HG03439 (cell line): ENCODE measurements around the gene AK8.

ENCODE experiments used
- ATAC-seq: cut with Tn5 transposase; IDR thresholded peaks from one replicate; pipeline ENCODE4 v1.9.1; 2021; ENCODE audit warnings: mild to moderate bottlenecking, moderate library complexity; ENCODE audit not compliant: unreplicated experiment

The AK8 gene

DNA sequence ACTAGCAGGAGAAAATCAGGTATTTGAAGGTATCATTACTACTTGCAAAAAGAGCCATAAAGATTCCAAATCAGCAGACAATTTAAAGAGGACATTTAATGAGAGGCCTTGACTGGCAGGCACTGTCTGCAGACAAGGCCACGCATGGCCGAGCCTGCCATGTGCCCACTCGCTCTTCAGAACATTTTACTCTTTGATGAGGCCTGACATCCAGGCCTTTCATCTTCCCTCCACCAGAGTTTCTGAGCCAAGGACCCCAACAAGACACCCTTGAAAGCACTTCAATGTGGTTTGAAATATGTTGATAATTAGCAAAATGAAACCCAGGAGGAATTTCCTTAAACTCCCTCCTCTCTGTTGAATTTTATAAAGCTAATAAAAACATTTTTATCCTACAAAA is 16.4 kb downstream of the AK8 start:
- ATAC-seq, result no peak

DNA sequence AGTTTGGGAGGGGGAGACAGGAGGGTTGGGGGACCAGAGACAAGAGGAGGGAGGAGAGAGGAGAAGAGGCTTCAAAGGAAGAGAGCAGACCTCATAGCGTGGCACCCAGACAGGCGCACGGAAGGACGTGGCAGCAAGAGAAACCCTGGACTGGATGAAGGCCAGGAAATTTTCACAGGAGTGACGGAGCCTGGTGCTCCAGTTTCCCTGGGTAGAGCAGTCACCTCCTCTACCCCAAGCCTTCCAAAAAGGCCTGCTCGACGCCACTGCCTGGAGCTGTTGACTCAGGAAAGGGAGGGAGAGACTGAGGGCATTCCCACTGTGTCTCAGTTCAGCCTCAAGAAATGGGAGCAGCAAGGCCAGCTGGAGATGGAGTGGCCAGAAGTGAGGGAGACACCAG is 19.3 kb downstream of the AK8 start:
- no peak for ATAC-seq

DNA sequence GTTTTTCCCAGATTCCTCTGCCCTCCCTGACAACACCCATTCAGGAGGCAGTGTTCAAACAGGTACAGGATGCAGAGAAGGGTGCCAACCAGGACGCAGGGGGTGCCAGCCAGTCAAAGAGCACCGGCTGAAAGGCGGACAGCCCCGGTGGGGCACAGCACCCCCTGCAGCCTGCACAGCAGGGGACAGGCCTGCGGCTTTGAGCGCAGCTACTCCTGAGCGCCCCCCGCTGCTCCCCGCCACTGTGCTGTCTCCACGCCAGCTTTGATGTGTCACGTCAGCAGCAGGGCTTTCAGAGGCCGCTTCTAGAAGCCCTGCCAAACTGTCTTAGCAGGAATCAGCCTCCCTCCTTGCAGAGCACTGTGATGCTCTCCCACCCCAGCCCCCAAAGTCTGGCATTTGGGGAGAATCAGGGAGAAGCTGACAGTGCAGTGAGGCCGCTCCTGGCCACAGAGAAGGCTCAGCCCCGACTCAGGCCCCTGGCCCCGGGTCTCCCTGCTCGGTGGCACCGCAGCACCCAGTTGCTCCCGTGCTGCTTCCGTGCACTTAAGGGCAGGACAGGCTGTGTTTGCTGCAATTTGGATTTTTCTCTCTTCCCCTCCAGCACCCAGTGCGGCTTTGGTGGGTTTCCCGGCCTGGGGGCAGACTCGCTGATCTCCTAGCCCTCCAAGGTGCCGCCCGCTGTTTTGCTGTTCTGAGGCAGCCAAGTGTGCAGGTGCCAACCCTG is 20.3 kb downstream of the AK8 start:
- ATAC-seq, result no peak

DNA sequence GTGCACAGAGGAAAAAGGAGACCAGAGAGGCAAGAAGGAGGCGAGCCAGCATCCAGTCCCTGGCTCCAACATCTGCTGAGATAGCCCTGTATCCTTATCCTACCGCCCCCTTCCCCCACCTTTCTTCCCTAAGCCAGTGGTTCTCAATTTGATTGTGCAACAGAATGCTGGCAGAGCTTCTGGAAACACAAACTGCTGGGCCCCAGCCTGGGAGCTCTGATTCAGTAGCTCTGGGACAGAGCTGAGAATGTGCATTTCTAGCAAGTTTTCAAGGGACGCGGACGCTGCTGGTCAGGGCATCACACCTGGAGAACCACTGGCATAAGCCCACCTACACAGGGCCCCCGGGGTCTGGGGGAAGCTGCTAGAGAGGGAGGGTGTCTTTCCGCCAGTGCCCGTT is 21.1 kb downstream of the AK8 start:
- ATAC-seq, result no peak

DNA sequence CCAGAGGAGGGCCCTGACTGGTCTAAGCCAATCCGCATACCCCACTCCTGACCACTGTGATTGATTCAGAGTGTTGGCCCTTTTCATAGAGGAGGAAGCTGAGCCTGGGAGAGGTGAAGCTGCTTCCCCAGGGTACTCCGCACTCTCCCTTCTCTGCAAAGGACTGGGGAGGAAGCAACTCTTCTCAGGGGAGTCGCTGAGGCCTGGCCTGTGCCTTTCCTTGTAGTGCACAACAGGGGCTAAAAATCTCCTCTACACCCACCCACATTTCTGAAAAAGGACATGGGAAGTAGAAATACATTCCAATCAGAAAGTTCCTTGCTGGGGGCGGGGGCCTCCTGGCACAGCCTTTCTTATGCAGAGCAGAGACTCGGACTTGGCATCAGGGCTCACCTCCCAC is 22.2 kb downstream of the AK8 start:
- no peak for ATAC-seq

DNA sequence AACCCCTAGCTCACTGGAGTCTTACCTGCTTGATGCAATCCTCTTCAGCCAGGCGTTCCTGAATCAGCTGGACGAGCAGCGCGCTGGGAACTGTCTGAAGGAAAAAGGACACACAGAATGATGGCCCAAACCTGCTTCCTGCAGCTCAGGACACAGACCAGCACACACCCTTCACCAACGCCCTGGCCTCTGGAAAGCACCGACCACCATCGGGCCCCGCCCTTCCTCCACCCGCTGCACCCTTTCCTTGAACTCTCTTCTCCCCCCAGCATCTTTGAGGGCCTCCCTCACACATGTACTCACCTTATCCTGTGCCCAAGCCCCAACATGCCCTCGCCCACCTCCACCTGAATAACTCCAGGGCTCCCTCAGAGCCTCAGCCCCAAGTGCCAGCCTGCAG is 23.3 kb downstream of the AK8 start:
- no peak for ATAC-seq

DNA sequence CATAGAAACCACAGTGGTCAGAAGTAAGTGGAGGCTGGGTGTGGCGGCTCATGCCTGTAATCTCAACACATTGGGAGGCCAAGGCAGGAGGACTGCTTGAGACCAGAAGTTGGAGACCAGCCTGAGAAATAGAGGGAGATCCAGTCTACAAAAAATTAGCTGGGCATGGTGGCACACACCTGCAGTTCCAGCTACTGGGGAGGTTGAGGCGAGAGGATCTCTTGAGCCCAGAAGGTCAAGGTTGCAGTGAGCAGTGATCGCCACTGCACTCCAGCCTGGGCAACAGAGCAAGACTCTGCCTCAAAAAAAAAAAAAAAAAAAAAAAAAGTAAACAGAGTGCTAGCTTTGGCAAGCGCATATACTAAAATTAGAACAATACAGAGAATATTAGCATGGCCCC is 24.6 kb downstream of the AK8 start:
- ATAC-seq, result no peak

DNA sequence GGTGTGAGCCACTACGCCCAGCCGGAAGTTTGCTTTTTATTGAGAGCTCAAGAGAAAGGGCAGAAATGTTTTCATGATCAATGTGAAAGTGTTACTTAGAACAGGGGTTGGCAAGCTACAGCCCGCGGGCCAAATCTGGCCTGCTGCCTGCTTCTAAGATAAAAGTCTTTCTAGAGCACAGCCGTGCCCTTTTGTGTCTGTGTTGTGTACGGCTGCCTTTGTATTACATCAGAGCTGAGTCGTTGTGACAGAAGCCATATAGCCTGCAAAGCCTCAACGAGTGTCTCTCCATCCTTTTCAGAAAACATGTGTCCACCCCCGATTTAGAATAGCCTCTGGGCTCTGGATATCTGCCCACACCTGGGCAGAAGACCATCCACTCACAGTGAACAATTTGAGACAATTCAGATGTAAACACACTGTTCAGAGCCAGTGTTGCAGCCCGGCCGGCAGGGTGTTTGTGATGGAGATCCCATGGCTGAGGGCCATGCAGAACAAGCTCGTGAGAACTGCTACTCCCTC is 28.8 kb downstream of the AK8 start:
- no peak for ATAC-seq

DNA sequence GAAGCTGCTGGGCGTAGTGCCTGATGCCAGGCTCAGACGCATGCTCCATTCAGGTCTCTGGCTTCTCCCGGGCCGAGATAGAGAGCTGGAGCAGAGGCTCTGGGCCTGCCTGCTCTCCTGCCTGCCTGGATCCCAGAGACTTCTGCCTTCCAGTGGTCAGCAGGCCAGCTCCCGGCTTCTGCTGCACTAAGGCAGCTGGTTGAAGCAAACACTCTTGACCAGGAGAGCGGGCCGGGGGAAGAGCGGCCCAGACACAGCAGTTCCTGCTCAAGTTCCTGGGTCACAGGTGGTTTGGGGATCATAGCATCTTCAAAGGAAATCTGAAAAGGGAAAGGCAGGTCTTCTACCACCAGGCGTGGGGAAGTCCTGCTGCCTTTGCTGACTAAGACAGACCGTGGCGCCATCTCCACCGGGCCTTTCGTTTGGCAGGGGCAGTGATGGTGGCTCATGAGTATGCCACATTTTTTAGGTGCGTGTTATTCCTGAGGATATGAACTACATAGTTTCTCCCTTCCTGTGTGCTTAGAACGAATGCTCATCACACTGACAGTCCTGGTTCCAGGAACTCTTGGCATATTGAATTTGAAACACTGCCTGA is 31.1 kb downstream of the AK8 start:
- ATAC-seq, result no peak

DNA sequence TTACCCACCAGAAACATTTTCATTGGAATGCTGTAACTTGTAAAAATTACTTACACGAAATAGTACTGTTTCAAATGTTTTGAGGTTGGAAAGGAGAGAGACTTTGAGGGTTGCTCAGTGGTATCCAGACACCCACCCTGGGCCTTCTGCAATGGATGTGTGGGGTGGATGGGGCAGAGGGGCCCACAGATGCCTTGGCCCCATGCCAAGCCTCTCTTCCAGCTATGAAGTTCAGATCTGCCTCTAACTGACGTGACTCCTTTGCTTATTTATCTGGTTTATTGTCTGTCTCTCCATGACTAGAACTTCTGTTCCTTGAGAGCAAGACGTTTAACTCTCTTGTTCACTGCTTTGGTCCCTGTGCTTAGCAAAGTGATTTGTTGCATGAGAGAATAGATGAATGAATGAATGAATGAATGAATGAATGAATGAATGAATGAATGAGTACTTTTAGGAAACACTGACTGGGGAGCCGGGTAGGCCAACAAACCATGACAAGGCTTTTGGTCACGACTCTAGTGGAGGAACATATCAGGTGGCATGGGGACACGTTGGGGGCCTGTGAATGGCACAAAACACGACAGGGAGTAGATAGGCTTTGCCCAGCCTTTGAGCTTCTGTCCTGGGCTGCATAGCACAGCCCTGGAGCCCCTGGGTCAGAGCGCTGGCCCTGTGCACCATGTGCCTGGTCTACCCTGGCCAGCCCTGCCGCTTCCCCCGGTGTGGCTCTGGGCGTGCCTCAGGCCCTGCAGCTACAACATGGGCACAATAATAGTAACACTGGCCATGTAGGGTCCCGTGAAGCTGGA is 31.8 kb downstream of the AK8 start:
- ATAC-seq, result no peak

DNA sequence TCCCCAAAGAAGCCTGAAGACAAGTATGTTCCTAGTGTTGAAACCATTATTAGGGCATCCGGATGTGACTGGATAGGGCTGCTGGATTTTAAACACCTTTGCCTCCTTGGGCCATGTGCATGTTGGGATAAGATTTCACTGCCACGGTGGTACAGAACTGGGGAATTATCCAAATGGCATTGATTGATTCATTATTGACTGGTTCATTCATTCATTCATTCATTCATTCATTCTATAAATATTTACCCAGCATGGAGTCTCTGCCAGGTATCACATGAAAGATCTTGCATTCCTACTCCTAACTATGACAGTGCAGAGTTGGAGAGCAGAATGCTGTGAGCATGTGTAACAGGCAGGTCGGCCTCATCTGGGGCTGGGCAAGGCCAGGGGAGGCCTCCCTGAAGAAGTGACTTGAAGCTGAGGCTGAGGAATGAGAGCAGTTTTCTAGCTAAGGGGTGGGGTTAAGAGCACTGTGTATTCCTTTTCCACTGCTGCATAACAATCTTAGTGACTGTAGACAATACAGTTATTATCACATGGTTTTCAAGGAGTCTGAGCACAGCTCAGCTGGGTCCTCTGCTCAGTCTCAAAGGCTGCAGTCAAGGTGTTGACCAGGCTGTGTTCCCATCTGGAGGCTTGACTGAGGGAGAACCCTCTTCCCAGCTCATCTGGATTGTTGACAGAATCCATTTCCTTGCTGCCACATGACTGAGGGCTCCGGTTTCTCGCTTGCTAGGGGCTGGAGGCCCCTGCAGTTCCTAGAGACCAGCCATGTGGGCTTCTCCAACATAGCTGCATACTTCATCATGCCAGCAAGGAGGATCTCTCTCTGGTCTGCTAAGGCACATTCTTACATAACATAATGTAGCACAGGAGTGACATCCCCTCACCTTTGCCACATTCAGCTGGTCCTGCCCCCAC is 35.7 kb downstream of the AK8 start:
- ATAC-seq, result no peak

DNA sequence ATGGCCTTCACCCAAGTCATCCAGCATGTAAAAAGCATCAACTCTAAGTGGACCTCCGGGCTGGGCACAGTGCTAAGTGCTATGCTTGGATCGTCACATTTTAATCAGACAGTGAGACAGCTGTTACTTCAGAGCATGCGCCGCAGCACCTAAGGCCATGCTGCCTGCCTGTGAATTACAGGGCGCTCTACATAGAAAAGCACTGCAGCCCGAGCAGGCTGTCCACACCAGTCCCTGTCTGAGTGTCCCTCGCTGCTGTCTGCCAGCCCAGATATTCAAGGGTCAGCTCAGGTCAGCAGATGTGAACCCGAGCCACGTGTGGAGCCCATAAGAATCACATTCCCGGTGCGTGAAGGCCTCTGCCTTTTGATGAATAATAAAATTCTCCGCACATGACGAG is 37.1 kb downstream of the AK8 start:
- no peak for ATAC-seq

DNA sequence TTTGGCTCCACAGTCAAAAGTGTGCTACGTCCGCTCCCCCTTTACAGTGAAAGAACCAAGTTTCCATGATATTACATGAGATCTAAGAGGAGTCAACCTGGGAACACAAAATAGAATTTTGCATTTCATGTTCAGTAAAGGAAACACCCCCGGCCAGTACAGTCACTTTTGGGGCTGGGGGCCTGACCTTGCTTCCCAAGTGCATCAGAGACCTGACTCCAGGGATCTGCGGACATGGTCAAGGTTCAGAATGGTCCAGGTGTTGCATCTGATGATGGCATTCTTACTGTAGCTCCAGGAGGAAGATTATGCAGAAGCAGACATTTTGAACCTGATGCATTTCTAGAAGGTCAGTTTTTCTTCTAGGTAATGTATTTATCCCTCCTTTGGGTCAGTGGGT is 39.8 kb downstream of the AK8 start:
- no peak for ATAC-seq

DNA sequence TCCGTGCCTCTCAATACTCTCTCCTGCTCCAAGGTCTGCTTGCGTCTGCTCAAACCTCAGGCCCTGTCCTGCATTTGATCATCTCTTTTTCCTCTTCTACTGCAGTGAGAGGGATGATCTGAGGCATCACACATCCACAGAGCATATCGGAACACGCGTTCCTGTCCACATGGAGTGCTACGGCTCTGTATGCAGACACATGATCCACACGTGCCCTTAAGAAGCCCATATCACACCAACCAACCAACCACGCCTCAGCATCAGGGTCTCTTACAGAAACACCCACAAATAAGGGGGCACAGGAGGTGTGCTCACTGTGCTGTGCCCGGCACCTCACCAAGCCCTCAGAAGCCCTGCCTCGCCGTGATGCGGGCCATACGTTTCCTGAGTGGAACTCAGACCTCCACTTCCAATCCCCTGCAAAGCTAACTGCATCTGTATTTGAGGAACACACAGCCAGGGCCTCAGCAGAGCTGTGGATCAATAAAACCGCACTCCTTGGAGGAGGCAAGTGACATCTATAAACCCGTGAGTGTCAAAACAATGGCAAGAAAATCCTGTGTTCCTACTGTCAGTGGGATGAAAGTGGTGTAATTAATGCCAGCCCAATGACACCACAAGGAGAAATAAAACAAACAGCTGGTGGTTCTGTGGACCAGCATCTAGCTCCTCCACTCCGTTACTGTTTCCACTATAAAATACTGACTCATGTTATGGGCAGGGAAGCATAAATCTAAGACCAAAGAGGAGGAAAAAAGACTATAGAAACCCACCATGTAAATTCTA is 40.4 kb downstream of the AK8 start:
- ATAC-seq, result no peak

DNA sequence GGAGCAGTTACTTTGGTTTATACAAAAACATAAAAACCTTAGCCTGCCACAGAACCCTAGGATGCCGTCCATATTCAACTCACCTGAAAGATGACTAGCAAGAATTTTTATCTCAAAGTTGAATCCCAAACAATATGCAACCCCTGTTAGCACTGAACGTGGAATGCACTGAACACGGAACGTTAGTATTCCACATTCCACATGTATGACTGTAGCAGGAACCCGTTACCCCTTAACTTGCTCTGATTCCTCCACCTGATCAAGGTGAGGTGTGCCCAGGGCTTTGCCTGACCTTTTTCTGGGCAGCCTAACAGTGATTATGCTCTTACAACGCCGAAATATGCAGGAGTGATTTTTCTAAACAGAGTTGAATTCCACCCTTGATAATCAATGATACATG is 43.7 kb downstream of the AK8 start:
- no peak for ATAC-seq

DNA sequence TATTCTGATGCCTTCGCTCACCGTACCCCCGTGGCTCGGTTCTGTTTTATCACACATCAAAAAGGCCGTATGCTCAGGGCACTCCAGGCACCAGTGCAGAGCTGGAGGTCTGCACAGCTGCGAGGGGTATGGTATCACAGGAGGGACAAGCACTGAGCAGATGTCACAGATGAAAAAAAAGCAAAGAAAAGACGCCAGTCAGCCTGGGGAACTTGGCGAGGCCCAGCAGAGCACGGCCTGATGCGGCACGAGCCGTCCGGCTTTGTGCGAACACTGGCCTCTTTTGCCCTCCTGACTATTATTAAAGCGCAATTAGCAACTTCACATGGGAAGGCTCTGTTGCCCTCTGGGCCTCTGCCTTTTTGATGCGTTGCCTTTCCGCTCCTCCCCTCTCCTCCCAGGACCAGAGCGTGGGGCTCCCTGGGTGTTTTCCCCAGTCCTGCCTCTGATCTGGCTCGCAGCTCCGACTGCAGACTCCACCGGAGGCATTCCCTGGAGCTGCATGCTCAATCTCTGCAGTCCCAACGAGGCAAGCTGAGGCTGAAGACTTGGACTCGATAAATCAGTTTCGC is 44.4 kb downstream of the AK8 start:
- no peak for ATAC-seq

DNA sequence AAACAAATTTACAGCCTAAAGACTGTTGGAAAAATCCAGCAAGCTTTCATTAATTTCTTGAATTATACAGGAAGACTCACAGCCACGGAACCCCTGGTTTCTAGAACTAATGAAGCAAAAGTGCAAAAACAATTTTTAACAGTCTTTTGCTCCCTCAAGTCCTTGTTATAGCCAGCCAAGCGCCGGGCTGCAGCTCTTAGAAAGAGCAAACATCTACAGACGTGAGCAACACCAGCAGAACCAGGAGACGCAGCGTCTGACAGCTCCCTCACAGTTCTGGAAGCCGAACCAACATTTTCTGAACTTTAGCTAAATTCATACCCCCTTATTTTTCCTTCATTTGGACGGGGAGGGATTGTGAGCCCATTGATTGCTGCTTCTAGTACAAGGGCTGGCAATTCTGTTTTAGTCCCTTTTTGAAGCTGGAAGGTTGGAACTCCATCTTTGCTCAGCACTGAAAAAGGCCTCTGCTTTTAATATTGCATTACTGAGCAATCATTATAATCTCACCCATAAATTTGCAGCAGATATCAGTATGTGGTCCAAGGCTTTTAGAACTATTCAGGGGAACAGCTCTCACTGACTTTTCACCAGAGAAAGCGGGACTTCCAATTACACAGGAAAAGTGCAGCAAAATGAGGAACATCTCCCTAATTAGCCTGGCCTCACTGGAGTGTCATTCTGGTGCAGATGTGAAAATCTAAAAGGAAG is 45.8 kb downstream of the AK8 start:
- no peak for ATAC-seq

DNA sequence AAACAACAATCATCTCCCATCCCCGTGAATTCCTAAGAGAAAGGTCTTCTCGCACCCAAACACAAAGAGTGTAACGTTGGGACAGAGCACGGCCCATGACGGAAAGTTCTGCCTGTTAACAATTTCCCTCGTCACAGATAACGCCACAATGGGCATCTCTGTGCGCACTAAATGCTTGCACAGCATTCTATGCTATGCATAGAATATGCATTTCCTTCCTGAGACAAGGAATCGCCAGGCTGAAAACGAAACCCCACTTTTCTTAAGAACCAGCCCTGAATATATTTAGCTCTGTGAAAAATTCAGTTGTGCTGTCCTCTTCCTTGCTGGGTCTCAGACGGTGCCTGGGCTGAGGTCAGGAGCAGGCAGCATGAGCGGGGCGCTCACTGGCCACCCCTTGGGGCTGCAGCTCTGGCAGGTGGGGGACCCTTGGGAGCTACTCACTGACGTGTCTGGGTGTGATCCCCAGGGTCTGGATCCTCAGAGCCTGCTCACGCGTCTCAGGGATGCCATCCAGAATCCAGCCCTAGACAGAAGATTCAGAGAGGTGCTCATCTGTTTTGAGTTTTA is 49.8 kb downstream of the AK8 start:
- no peak for ATAC-seq

DNA sequence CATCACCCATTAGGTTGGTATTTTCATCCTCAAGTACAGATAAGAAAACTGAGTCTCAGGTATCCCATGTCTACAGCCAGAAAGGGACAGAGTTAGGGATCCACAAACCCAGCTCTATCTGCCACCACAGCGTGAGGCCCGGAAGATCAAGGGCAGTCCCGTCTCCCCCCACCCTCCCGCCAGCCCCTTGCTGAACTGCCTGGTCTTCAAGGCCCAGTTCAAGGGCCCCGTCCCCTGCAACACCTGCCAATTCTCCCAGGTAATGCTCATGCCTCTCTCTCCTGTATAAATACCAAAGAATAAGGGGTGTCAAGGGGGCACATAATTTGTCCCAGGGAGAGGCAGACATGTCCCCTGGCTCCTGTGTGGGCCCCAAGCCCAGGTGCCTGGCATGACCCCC is 50.7 kb downstream of the AK8 start:
- no peak for ATAC-seq
